GM06990 (cell line): Measurements from ENCODE around the gene TRAF3IP3.
A peak's percentile ranks its signal among the peaks of the same experiment; 100 is the strongest.

ENCODE experiments used
- DNase-seq: peaks from one replicate; pipeline ENCODE4 v3.0.0-alpha.2; 2011; ENCODE audit not compliant: insufficient read length; ENCODE audit errors: extremely low read depth
- H3K27me3 ChIP-seq: replicated peaks from 2 replicates; pipeline ENCODE4 v1.6.0; 2011; ENCODE audit warnings: low read length; ENCODE audit not compliant: control insufficient read depth, insufficient read depth
- H3K36me3 ChIP-seq: 2 replicates; pipeline ENCODE4 v1.5.1; 2011; ENCODE audit warnings: low read length; ENCODE audit not compliant: control insufficient read depth, insufficient read depth
- H3K4me3 ChIP-seq: replicated peaks from 2 replicates; pipeline ENCODE4 v1.5.1; 2011; ENCODE audit warnings: low read depth, mild to moderate bottlenecking, control low read depth, low read length
- TF ChIP-seq, protein P1 (sequence below): IDR thresholded peaks from 2 replicates; pipeline ENCODE4 v1.5.1; 2011; ENCODE audit warnings: low read length, control low read depth, mild to moderate bottlenecking, inconsistent platforms; ENCODE audit not compliant: insufficient read depth, poor library complexity, severe bottlenecking

Gene TRAF3IP3

DNA sequence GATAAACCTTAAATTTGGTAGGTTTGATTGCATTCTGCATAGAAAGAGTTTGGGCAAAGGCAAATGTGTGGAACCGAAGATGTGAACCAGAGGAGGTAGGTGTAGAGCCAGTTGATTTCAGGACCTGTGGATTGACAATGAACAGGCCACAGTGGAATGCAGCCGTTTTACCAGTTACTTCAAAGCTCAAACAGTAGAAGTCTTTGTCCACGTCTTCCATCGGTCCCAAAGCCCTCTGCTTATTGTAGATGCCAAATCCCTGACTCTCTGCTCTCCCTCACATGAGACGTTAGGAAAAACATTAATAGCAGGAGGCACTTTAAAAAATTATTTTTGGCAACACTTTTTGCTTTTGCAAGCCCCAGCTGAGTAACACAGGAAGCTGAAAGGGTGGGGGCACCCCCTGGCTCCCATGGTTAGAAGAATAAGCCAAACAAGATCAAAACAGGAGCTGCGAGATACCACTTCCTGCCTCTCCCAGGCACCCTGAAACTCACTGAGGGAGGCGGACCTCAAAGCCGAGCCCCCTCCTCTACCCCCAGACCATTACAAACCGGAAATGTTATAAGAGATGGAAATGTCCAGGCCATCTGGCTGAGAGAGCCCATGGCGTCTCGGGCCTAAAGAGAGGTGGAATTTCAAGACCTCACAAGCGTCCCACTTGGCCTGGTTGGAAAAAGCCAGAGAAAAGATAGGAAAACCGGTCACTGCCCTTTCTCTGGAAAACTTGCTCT lies 13.5 kb downstream of the TRAF3IP3 start:
- peaks cover 3% of the 10 kb centered on the region for H3K36me3 ChIP-seq
- no peaks in the 10 kb centered on the region for H3K27me3 ChIP-seq
- peak overlapping the region; percentile 66 for H3K4me3 ChIP-seq
- DNase-seq, result peak; percentile 48
- TF ChIP-seq, protein P1, sequence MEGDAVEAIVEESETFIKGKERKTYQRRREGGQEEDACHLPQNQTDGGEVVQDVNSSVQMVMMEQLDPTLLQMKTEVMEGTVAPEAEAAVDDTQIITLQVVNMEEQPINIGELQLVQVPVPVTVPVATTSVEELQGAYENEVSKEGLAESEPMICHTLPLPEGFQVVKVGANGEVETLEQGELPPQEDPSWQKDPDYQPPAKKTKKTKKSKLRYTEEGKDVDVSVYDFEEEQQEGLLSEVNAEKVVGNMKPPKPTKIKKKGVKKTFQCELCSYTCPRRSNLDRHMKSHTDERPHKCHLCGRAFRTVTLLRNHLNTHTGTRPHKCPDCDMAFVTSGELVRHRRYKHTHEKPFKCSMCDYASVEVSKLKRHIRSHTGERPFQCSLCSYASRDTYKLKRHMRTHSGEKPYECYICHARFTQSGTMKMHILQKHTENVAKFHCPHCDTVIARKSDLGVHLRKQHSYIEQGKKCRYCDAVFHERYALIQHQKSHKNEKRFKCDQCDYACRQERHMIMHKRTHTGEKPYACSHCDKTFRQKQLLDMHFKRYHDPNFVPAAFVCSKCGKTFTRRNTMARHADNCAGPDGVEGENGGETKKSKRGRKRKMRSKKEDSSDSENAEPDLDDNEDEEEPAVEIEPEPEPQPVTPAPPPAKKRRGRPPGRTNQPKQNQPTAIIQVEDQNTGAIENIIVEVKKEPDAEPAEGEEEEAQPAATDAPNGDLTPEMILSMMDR, result no peak

DNA sequence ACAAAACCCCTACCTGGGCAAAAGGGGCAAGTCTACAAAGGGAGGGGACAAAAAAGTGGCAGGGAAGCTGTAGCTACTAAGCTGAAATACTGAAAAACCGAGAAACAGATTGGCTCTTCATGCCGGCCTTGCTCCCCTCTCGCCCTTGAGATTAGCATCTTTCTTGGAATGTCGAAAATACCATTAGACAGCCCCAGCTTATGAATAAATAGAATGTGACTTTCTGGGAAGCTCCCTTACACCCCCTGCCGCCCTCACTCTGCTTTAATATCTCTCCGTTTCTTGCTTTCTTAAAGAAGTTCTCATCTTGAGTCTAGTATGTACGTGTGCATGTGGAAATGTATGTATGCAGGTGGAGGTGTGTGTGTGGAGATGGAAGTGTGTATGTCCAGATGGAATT lies 14.1 kb downstream of the TRAF3IP3 start:
- Histone ChIP-seq H3K4me3 (peak overlapping the region; percentile 66), H3K36me3 (peaks cover 3% of the 10 kb centered on the region), H3K27me3 (no peaks in the 10 kb centered on the region)
- no peak for DNase-seq
- TF ChIP-seq, protein P1, result no peak

DNA sequence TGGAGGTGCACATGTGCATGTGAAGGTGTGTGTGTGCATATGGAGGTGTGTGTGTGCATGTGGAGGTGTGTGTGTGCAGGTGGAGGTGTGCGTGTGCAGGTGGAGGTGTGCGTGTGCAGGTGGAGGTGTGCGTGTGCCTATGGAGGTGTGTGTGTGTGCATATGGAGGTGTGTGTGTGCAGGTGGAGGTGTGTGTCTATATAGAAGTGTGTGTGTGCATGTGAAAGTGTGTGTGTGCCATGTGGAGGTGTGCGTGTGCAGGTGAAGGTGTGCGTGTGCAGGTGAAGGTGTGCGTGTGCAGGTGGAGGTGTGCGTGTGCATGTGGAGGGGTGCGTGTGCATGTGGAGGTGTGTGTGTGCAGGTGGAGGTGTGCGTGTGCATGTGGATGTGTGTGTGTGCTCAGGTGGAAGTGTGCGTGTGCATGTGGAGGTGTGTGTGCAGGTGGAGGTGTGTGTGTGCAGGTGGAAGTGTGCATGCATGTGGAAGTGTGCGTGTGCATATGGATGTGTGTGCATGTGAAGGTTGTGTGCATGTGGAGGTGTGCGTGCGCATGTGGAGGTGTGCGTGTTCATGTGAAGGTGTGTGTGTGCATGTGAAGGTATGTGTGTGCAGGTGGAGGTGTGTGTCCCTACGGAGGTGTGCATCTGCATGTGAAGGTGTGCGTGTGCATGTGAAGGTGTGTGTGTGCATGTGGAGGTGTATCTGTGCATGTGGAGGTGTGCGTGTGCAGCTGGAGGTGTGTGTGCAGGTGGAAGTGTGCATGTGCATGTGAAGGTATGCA lies 15.0 kb downstream of the TRAF3IP3 start:
- H3K4me3 ChIP-seq, result peak overlapping the region; percentile 66

DNA sequence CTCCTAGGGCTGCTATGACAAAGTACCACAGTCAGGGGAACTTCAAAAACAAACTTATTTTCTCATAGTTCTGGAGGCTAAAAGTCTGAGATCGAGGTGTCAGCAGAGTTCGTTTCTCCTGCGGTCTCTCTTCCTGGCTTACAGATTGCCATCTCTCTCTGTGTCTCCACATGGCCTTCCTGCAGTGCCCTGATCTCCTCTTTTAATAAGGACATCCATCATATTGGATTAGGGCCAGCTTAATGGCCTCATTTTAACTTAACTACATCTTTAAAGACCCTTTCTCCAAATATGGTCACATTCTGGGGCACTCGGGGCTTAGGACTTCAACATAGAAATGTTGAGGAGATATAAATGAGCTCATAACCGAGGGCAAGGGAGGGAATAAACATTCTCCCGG lies 16.3 kb downstream of the TRAF3IP3 start:
- Histone ChIP-seq H3K36me3 (peaks cover 12% of the 10 kb centered on the region), H3K27me3 (no peaks in the 10 kb centered on the region), H3K4me3 (no peak overlapping the region)
- DNase-seq, result no peak
- TF ChIP-seq, protein P1, result no peak

More for the DNA sequence above, 15.0 kb downstream of the TRAF3IP3 start:
- DNase-seq, result no peak
- TF ChIP-seq, protein P1, result no peak
- no peaks in the 10 kb centered on the region for H3K27me3 ChIP-seq
- peaks cover 9% of the 10 kb centered on the region for H3K36me3 ChIP-seq

GRCh38 chr1:209774592-209774991 lies 18.7 kb downstream of the TRAF3IP3 start:
- no peak for DNase-seq
- TF ChIP-seq, protein P1, result no peak
- no peak overlapping the region for H3K4me3 ChIP-seq
- peaks cover 26% of the 10 kb centered on the region for H3K36me3 ChIP-seq
- H3K27me3 ChIP-seq, result no peaks in the 10 kb centered on the region
